HepG2 (cell line): ENCODE measurements around the gene RPS10. TPM values are rescaled to one million over a fixed set of nuclear protein-coding genes. Genes with fewer than 3 reads are reported as not detected.

Source experiments
- ATAC-seq: fragments of 200-7000 bp; cut with Tn5 transposase; 3 replicates; pipeline ENCODE4 v1.9.1; 2020; ENCODE audit warnings: mild to moderate bottlenecking, moderate library complexity
- BruUV-seq: library from RNA; stranded (reverse); fragments of 400-500 nt; replicated peaks from 2 replicates; lab custom pipeline; 2021; lab: Mats Ljungman, UMichigan
- CTCF ChIA-PET: fragments of 300-600 bp; formaldehyde crosslinking; extraction: SDS; loops from one replicate; lab custom pipeline; 2021; ENCODE audit warnings: low total read pairs, inconsistent platforms, low intra/inter-chr PET ratio; lab: Yijun Ruan, JAX
- POLR2A ChIA-PET: fragments of 350-600 bp; sonication (Branson Sonifier 250); formaldehyde crosslinking; loops from one replicate; lab custom pipeline; 2020; ENCODE audit warnings: antibody characterized with exemption, inconsistent platforms; lab: Yijun Ruan, JAX
- DNase-seq: peaks from one replicate; pipeline ENCODE4 v3.0.0-alpha.2; 2015; ENCODE audit warnings: low spot score
- FAIRE-seq: peaks from 3 replicates; lab custom pipeline; 2011; peaks lifted over from hg19 to GRCh38; lab: Jason Lieb, UNC
- H2AFZ ChIP-seq: one replicate; pipeline ENCODE4 v1.6.1; 2011; ENCODE audit warnings: low read length, inconsistent platforms
- H3K27ac ChIP-seq: fragments of 300-600 bp; 3 replicates; pipeline ENCODE4 v1.8.0; 2011; ENCODE audit warnings: mixed run types, mild to moderate bottlenecking, mixed read lengths, low read length, inconsistent platforms; ENCODE audit not compliant: insufficient read depth; ENCODE audit errors: extremely low read length
- H3K27me3 ChIP-seq, 2 experiments: fragments of 200-600 bp in 1 of 2; 2 replicates in 1 of 2; 3 replicates in 1 of 2; pipeline versions ENCODE4 v1.6.0 to v1.8.0; 2011; ENCODE audit warnings: low read length in 2 of 2, mild to moderate bottlenecking in 2 of 2, moderate library complexity in 2 of 2, inconsistent platforms in 1 of 2; ENCODE audit not compliant: insufficient read depth in 2 of 2, control insufficient read depth in 1 of 2
- H3K36me3 ChIP-seq, 2 experiments: fragments of 200-600 bp in 1 of 2; replicated peaks in 1 of 2; 2 replicates in 1 of 2; 3 replicates in 1 of 2; pipeline versions ENCODE4 v1.5.1 to v1.8.0; 2011; ENCODE audit warnings: low read length in 2 of 2, inconsistent platforms in 1 of 2; ENCODE audit not compliant: insufficient read depth in 2 of 2, control insufficient read depth in 1 of 2
- H3K4me1 ChIP-seq: 2 replicates; pipeline ENCODE4 v1.5.1; 2012; ENCODE audit warnings: low read length, inconsistent platforms; ENCODE audit not compliant: insufficient read depth
- H3K4me2 ChIP-seq: 2 replicates; pipeline ENCODE4 v1.6.0; 2011; ENCODE audit warnings: low read depth, low read length, inconsistent platforms
- H3K4me3 ChIP-seq, 3 experiments: fragments of 200-600 bp in 1 of 3; sonication (generic), shearing (Covaris generic) in 1 of 3; replicated peaks in 1 of 3; 2 replicates each; pipeline ENCODE4 v1.5.1; 2011 to 2016; ENCODE audit warnings: low read length in 3 of 3, inconsistent platforms in 2 of 3, low read depth in 2 of 3, mild to moderate bottlenecking in 2 of 3, control low read depth in 1 of 3, mixed read lengths in 1 of 3; ENCODE audit not compliant: insufficient read depth in 1 of 3
- H3K79me2 ChIP-seq: one replicate; pipeline ENCODE4 v1.6.1; 2011; ENCODE audit warnings: low read length, inconsistent platforms; ENCODE audit not compliant: insufficient read depth
- H3K9ac ChIP-seq: 2 replicates; pipeline ENCODE4 v1.6.0; 2011; ENCODE audit warnings: mild to moderate bottlenecking, low read depth, low read length, inconsistent platforms; ENCODE audit not compliant: insufficient read depth
- H3K9me3 ChIP-seq: 2 replicates; pipeline ENCODE4 v1.5.1; 2012; ENCODE audit warnings: mild to moderate bottlenecking, low read length
- H4K20me1 ChIP-seq: 2 replicates; pipeline ENCODE4 v1.6.0; 2011; ENCODE audit warnings: inconsistent platforms, mild to moderate bottlenecking, low read length, moderate library complexity; ENCODE audit not compliant: insufficient read depth
- CREB1 ChIP-seq, 2 experiments: fragments of 450-650 bp in 1 of 2; IDR thresholded peaks; 2 replicates each; pipeline ENCODE4 v1.6.1; 2016 to 2017; ENCODE audit warnings: control low read depth in 1 of 2, mild to moderate bottlenecking in 1 of 2, missing compliant biosample characterization in 1 of 2, missing genetic modification characterization in 1 of 2
- NFKB2 ChIP-seq: sonication (generic); formaldehyde crosslinking; IDR thresholded peaks from 2 replicates; pipeline ENCODE4 v1.4.0; 2020; ENCODE audit warnings: missing genetic modification reagents, borderline replicate concordance
- ZFP36 ChIP-seq: fragments of 150-350 bp; IDR thresholded peaks from 2 replicates; pipeline ENCODE4 v1.6.1; 2018; ENCODE audit warnings: borderline replicate concordance, low read length, low read depth; ENCODE audit not compliant: partially characterized antibody
- ZMYM3 ChIP-seq: sonication (generic); formaldehyde crosslinking; IDR thresholded peaks from 2 replicates; pipeline ENCODE4 v1.5.1; 2020; ENCODE audit warnings: mild to moderate bottlenecking, missing genetic modification reagents
- ZNF296 ChIP-seq: sonication (generic); formaldehyde crosslinking; conservative IDR thresholded peaks from 2 replicates; pipeline ENCODE4 v1.5.0; 2020; ENCODE audit warnings: mild to moderate bottlenecking, missing genetic modification reagents
- ZNF530 ChIP-seq: sonication (generic); formaldehyde crosslinking; IDR thresholded peaks from 2 replicates; pipeline ENCODE4 v1.5.0; 2020; ENCODE audit warnings: low read depth, mild to moderate bottlenecking, missing genetic modification reagents
- WGBS: methylation state at CpG from one replicate; pipeline ENCODE4 v1.1.6; 2017; ENCODE audit warnings: low lambda C conversion rate; 5-methylcytosine and 5-hydroxymethylcytosine counted together
- in situ Hi-C: cut with HindIII; loops from 2 replicates; pipeline ENCODE4 v1.10.0; 2017; ENCODE audit warnings: low pct_unique_long_range_greater_than_20kb; ENCODE audit not compliant: extremely low pct_ligation_motif_present
- intact Hi-C: fragments of 100-400 bp; cut with micrococcal nuclease; formaldehyde crosslinking; loops from one replicate; pipeline ENCODE4 v1.10.0; 2022; ENCODE audit not compliant: unreplicated experiment
- polyA plus RNA-seq, 8 experiments: library from polyadenylated mRNA; depleted of rRNA in 3 of 8; stranded (reverse) in 7 of 8; unstranded in 1 of 8; fragments of >200 nt; fragmentation: Illumina TruSeq in 4 of 8; extraction: Trizol in 4 of 8; gene quantifications; 2 replicates each; pipeline versions ENCODE4 v1.2.1 to v1.2.3, GENCODE V29; 2011 to 2016; ENCODE audit warnings: low read depth in 4 of 8, missing spikeins in 1 of 8, mixed read lengths in 1 of 8; ENCODE audit not compliant: insufficient read depth in 1 of 8
- total RNA-seq, 5 experiments: library from RNA; depleted of rRNA; stranded (reverse); fragments of >200 nt; fragmentation: Illumina TruSeq; extraction: Trizol; gene quantifications; 2 replicates each; pipeline ENCODE4 v1.2.3, GENCODE V29; 2016; ENCODE audit warnings: low read depth in 1 of 5

The RPS10 gene
- total and polyA plus RNA-seq, 2 of the 13 experiments (the other 11 are each of a cell fraction or from before 2014, with no cell fraction given) = 2,909 to 4,648 TPM

DNA sequence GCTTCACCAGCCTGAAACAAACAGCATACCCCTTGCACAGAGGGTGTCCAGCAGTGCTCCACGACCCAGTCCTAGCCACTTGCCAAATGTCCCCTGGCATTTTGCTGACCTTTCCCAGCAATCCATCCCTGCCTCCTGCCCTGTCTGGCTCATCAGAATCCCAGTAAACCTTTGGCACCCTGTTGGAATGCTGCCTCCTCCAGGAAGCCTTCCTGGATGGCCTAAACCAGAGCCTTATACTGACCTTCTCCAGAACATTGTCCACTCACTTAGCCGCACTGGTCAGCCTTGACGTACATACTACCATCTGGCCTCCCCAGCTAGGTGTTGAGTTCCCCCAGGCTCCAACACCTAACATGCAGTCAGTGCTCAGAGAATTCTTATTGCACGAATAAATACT lies 38.0 kb upstream of the RPS10 start:
- intact Hi-C loops = loop anchor here (2.0 kb wide), 1 partner anchor 61 kb away; no protein-coding TSS in a partner anchor
- TF ChIP-seq ZNF530 (no peak), ZMYM3 (CRISPR knock-in tag) (peak; percentile 50; the same call in 1 of the 2 replicates), ZFP36 (peak; percentile 87)
- TF ChIP-seq, all 625 proteins: peak for 2
- Histone ChIP-seq H3K79me2 (no peaks in the 10 kb centered on the region), H3K9ac (no peak overlapping the region), H2AFZ (no peak overlapping the region), H3K4me2 (no peak overlapping the region), H3K27me3 (peaks cover 13 to 35% of the 10 kb centered on the region in 2 experiments; a peak in 4 of 5 replicates), H3K4me1 (peaks cover 35% of the 10 kb centered on the region), H3K9me3 (no peaks in the 10 kb centered on the region), H3K27ac (no peak overlapping the region), H4K20me1 (peaks cover 2% of the 10 kb centered on the region; the same call in 1 of the 2 replicates), H3K36me3 (no peaks in the 10 kb centered on the region), H3K4me3 (no peak overlapping the region)
- in situ Hi-C loops = loop anchor here (10.0 kb wide), 1 partner anchor 141 kb away; no protein-coding TSS in a partner anchor
- DNase-seq = no peak
- CTCF ChIA-PET = no interaction called here
- POLR2A ChIA-PET = no interaction called here
- FAIRE-seq = no peak
- ATAC-seq = no peak
- no TSS peak for BruUV-seq
- WGBS = 25% methylated on average over 4 of the region's 4 CpGs

- ATAC-seq (no peak), DNase-seq (no peak), FAIRE-seq (no peak)
- Histone ChIP-seq H3K36me3 (no peaks in the 10 kb centered on the region), H3K4me1 (peaks cover 40% of the 10 kb centered on the region), H2AFZ (no peak overlapping the region), H3K4me2 (no peak overlapping the region), H4K20me1 (peaks cover 2% of the 10 kb centered on the region; the same call in 1 of the 2 replicates), H3K9ac (no peak overlapping the region), H3K27me3 (peaks cover 13 to 35% of the 10 kb centered on the region in 2 experiments; a peak in 4 of 5 replicates), H3K4me3 (no peak overlapping the region), H3K79me2 (no peaks in the 10 kb centered on the region), H3K9me3 (no peaks in the 10 kb centered on the region), H3K27ac (no peak overlapping the region)
- in situ Hi-C loops (loop anchor here (10.0 kb wide), 1 partner anchor 142 kb away; no protein-coding TSS in a partner anchor), intact Hi-C loops (loop anchor here (2.0 kb wide), 1 partner anchor 62 kb away; no protein-coding TSS in a partner anchor)
- BruUV-seq = no TSS peak
- ChIA-PET POLR2A (interaction anchor here (1.3 kb wide), 1 partner anchor 12 kb away, joined by 3 read pairs; no protein-coding TSS in a partner anchor), CTCF (interaction anchor here (1.4 kb wide), 1 partner anchor 146 kb away, joined by 3 read pairs; no protein-coding TSS in a partner anchor)
- WGBS = 75% methylated on average over 2 of the region's 2 CpGs
- TF ChIP-seq NFKB2 (CRISPR knock-in tag) (no peak), CREB1 (IDR thresholded peaks at IDR 0.05) (peak; percentile 80), CREB1 (CRISPR knock-in tag; IDR thresholded peaks at IDR 0.05) (no peak), ZNF296 (no peak)
Measured at GRCh38 chr6:34463299-34463698, 37.4 kb upstream of the RPS10 start.
